Mammary epithelial cell (primary cell): ENCODE measurements around the gene PTGR3.

Experiments
- CTCF ChIP-seq, 2 donors: IDR thresholded peaks in 1 of 2; conservative IDR thresholded peaks in 1 of 2; 2 replicates each; pipeline ENCODE4 v1.5.1; 2011 to 2012; ENCODE audit warnings: inconsistent platforms in 2 of 2, low read length in 2 of 2, mild to moderate bottlenecking in 2 of 2, control low read depth in 1 of 2, low read depth in 1 of 2; ENCODE audit not compliant: insufficient read depth in 1 of 2; ENCODE audit errors: extremely low read depth in 1 of 2
- EZH2 ChIP-seq: IDR thresholded peaks from 2 replicates; pipeline ENCODE4 v1.6.1; 2012; ENCODE audit warnings: low read length, inconsistent platforms, borderline replicate concordance

GRCh38 chr18:75205514-75206132 is 3.3 kb downstream of the PTGR3 start:
- TF ChIP-seq CTCF (conservative IDR thresholded peaks at IDR 0.05 in 1 of 2, IDR thresholded peaks at IDR 0.05 in 1 of 2; ENCODE audit: extremely low read depth in 1 of 2, insufficient read depth in 1 of 2, low read depth in 1 of 2, low read length in 2 of 2) (no peak), EZH2 (no peak)
